ENCODE data around the gene LSAMP. TPM values are rescaled to one million over a fixed set of nuclear protein-coding genes. Genes with fewer than 3 reads are reported as not detected.

The LSAMP gene
- total and polyA plus RNA-seq, 2 of the 13 experiments (the other 11 are each of a cell fraction or from before 2014, with no cell fraction given) = not detected

- in situ Hi-C loops (cut with HindIII; ENCODE audit: extremely low pct_ligation_motif_present, low pct_unique_long_range_greater_than_20kb) (no loop called here), intact Hi-C loops (cut with micrococcal nuclease; ENCODE audit: unreplicated experiment) (no loop called here)
- Histone ChIP-seq H3K36me3 (replicated peaks in 1 of 2; ENCODE audit: control insufficient read depth in 1 of 2, insufficient read depth in 2 of 2, low read length in 2 of 2) (no peaks in the 10 kb centered on the region), H3K9ac (ENCODE audit: insufficient read depth, low read depth, low read length) (no peak overlapping the region), H3K27me3 (ENCODE audit: control insufficient read depth in 1 of 2, insufficient read depth in 2 of 2, low read length in 2 of 2) (no peaks in the 10 kb centered on the region; a peak in 1 of 5 replicates), H3K27ac (ENCODE audit: extremely low read length, insufficient read depth, low read length) (no peak overlapping the region), H4K20me1 (ENCODE audit: insufficient read depth, low read length) (no peaks in the 10 kb centered on the region), H3K4me2 (ENCODE audit: low read depth, low read length) (no peak overlapping the region), H3K4me3 (replicated peaks in 1 of 3; ENCODE audit: insufficient read depth in 1 of 3, low read depth in 2 of 3, low read length in 3 of 3) (no peak overlapping the region), H3K79me2 (ENCODE audit: insufficient read depth, low read length) (no peaks in the 10 kb centered on the region), H2AFZ (ENCODE audit: low read length) (no peak overlapping the region), H3K9me3 (ENCODE audit: low read length) (no peaks in the 10 kb centered on the region), H3K4me1 (ENCODE audit: insufficient read depth, low read length) (no peaks in the 10 kb centered on the region)
- no TSS peak for BruUV-seq (replicated peaks)
- WGBS (ENCODE audit: low lambda C conversion rate) = 48% methylated on average over 8 of the region's 8 CpGs
- POLR2A ChIA-PET = no interaction called here
- TF ChIP-seq ZNF597 (CRISPR knock-in tag; IDR thresholded peaks at IDR 0.05) (no peak), ZNF678 (CRISPR knock-in tag; IDR thresholded peaks at IDR 0.05) (no peak), EEA1 (CRISPR knock-in tag; IDR thresholded peaks at IDR 0.05; ENCODE audit: borderline replicate concordance) (no peak), HDAC2 (CRISPR knock-in tag; IDR thresholded peaks at IDR 0.05) (no peak)
- ATAC-seq (no peak), DNase-seq (ENCODE audit: low spot score) (no peak), FAIRE-seq (no peak)
- CTCF ChIA-PET (ENCODE audit: low intra/inter-chr PET ratio, low total read pairs) = no interaction called here
Measured at GRCh38 chr3:115876876-115877614, 568.2 kb downstream of the LSAMP start.

GRCh38 chr3:115875460-115875859 is 569.8 kb downstream of the LSAMP start:
- no TSS peak for BruUV-seq (replicated peaks)
- H3K9me3 ChIP-seq (ENCODE audit: low read length) = no peaks in the 10 kb centered on the region
- WGBS (ENCODE audit: low lambda C conversion rate) = 59% methylated on average over 1 of the region's 1 CpG
- H3K27ac ChIP-seq (ENCODE audit: extremely low read length, insufficient read depth, low read length) = no peak overlapping the region
- H3K36me3 ChIP-seq (replicated peaks in 1 of 2; ENCODE audit: control insufficient read depth in 1 of 2, insufficient read depth in 2 of 2, low read length in 2 of 2) = no peaks in the 10 kb centered on the region
- intact Hi-C loops (cut with micrococcal nuclease; ENCODE audit: unreplicated experiment) (no loop called here), in situ Hi-C loops (cut with HindIII; ENCODE audit: extremely low pct_ligation_motif_present, low pct_unique_long_range_greater_than_20kb) (no loop called here)
- TF ChIP-seq ZFP36L1 (CRISPR knock-in tag; IDR thresholded peaks at IDR 0.05) = no peak
- no peak for TF ChIP-seq ZSCAN31 (CRISPR knock-in tag; IDR thresholded peaks at IDR 0.05; ENCODE audit: low read depth)
- TF ChIP-seq ZFAT (CRISPR knock-in tag; conservative IDR thresholded peaks at IDR 0.05) = no peak
- no peak for TF ChIP-seq ZFP37 (CRISPR knock-in tag; IDR thresholded peaks at IDR 0.05; ENCODE audit: borderline replicate concordance)
- TF ChIP-seq SALL1 (CRISPR knock-in tag; IDR thresholded peaks at IDR 0.05) = no peak
- H3K4me2 ChIP-seq (ENCODE audit: low read depth, low read length) = no peak overlapping the region
- no peaks in the 10 kb centered on the region for H3K79me2 ChIP-seq (ENCODE audit: insufficient read depth, low read length)
- FAIRE-seq (no peak), ATAC-seq (no peak), DNase-seq (ENCODE audit: low spot score) (no peak)
- H3K4me3 ChIP-seq (replicated peaks in 1 of 3; ENCODE audit: insufficient read depth in 1 of 3, low read depth in 2 of 3, low read length in 3 of 3) = no peak overlapping the region
- H3K4me1 ChIP-seq (ENCODE audit: insufficient read depth, low read length) = no peaks in the 10 kb centered on the region
- ChIA-PET CTCF (ENCODE audit: low intra/inter-chr PET ratio, low total read pairs) (no interaction called here), POLR2A (no interaction called here)
- no peak overlapping the region for H2AFZ ChIP-seq (ENCODE audit: low read length)
- H4K20me1 ChIP-seq (ENCODE audit: insufficient read depth, low read length) = no peaks in the 10 kb centered on the region
- no peaks in the 10 kb centered on the region; a peak in 1 of 5 replicates for H3K27me3 ChIP-seq (ENCODE audit: control insufficient read depth in 1 of 2, insufficient read depth in 2 of 2, low read length in 2 of 2)
- H3K9ac ChIP-seq (ENCODE audit: insufficient read depth, low read depth, low read length) = no peak overlapping the region

Data from HepG2 (cell line).